ENCODE data around the gene INVS.

GRCh38 chr9:100090880-100091279 is 8.2 kb upstream of the INVS start:
- TF ChIP-seq POLR2A (IDR thresholded peaks at IDR 0.05; ENCODE audit: low read length) (no peak), GATA1 (IDR thresholded peaks at IDR 0.05; ENCODE audit: low read depth, low read length) (no peak)

Data from erythroblast (primary cell).